ENCODE results near the gene MAF. TPM values are rescaled to one million over a fixed set of nuclear protein-coding genes. Genes with fewer than 3 reads are reported as not detected.

The MAF gene
- total RNA-seq, 2 experiments from 2014 or later = 36.0 to 36.2 TPM

DNA sequence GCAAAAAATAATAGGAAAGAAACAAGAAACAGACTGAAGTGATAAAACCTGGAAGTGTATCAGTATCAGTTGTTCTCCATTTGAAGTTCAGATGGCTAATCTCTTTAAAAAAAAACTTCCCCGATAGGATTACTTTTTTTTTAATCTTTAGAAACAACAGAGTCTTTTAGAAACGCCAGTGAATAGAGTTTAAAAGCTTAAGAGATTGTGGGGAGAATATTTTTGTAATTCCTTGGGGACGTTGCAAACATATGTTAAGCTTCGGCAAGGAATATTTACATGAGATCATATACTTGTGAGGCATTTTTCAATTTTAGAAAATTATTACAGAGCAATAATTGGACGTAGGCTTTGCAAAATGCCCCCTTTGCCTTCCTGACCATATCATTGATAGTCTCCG, 13.2 kb downstream of the MAF start:
- Histone ChIP-seq H3K9me3 (ENCODE audit: control insufficient read depth in 1 of 2, insufficient read depth in 1 of 2, low read length in 2 of 2) (no peaks in the 10 kb centered on the region), H3K36me3 (ENCODE audit: insufficient read depth, low read length) (no peaks in the 10 kb centered on the region), H3K4me1 (ENCODE audit: insufficient read depth, low read length) (peaks cover 16% of the 10 kb centered on the region), H3K4me3 (ENCODE audit: low read length) (no peak overlapping the region), H3K27ac (ENCODE audit: low read depth in 1 of 2, low read length in 2 of 2) (no peak overlapping the region), H3K27me3 (ENCODE audit: control insufficient read depth in 1 of 2, insufficient read depth in 2 of 2, low read length in 2 of 2) (peaks cover 3 to 11% of the 10 kb centered on the region in 2 experiments)
- intact Hi-C loops (cut with DNase I, micrococcal nuclease) = no loop called here
- H3K27me3 Mint-ChIP-seq = peaks cover 15% of the 10 kb centered on the region
- no peak overlapping the region for H3K27ac Mint-ChIP-seq
- ATAC-seq (ENCODE audit: poor library complexity) (no peak), DNase-seq (no peak)
- H3K4me3 Mint-ChIP-seq = no peak overlapping the region
- ChIA-PET POLR2A (no interaction called here), CTCF (interaction anchor here (1.4 kb wide), 1 partner anchor 15 kb away, joined by 3 read pairs; no protein-coding TSS in a partner anchor)
- H3K9me3 Mint-ChIP-seq = no peaks in the 10 kb centered on the region
- H3K36me3 Mint-ChIP-seq (ENCODE audit: low read depth) = no peaks in the 10 kb centered on the region
- TF ChIP-seq, protein P1, sequence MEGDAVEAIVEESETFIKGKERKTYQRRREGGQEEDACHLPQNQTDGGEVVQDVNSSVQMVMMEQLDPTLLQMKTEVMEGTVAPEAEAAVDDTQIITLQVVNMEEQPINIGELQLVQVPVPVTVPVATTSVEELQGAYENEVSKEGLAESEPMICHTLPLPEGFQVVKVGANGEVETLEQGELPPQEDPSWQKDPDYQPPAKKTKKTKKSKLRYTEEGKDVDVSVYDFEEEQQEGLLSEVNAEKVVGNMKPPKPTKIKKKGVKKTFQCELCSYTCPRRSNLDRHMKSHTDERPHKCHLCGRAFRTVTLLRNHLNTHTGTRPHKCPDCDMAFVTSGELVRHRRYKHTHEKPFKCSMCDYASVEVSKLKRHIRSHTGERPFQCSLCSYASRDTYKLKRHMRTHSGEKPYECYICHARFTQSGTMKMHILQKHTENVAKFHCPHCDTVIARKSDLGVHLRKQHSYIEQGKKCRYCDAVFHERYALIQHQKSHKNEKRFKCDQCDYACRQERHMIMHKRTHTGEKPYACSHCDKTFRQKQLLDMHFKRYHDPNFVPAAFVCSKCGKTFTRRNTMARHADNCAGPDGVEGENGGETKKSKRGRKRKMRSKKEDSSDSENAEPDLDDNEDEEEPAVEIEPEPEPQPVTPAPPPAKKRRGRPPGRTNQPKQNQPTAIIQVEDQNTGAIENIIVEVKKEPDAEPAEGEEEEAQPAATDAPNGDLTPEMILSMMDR (IDR thresholded peaks at IDR 0.05) = no peak
- peaks cover 19% of the 10 kb centered on the region for H3K4me1 Mint-ChIP-seq (ENCODE audit: low read depth)

DNA sequence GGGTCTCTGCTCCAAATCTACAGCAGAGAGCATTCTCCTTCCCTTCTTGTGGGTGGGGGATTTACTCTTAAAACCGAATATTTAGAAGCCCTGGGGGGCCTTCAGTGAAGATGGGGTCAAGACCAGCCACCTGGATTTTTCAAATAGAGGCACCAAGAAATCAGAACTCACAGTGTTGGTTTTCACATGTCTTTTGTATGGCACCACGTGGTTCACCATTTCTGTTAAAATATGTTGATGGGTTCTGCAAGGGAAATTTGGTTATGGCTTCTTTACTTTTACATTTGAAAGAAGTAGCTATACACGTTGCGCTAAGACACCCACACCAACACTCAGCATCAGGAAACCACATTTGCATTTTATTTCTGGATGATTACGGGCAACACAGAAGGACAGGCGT, 17.7 kb downstream of the MAF start:
- H3K4me1 Mint-ChIP-seq (ENCODE audit: low read depth) = no peaks in the 10 kb centered on the region
- H3K9me3 Mint-ChIP-seq = no peaks in the 10 kb centered on the region
- H3K4me3 ChIP-seq (ENCODE audit: low read length) = no peak overlapping the region
- ChIA-PET CTCF (interaction anchor here (1.1 kb wide), 1 partner anchor 20 kb away, joined by 3 read pairs; no protein-coding TSS in a partner anchor), POLR2A (no interaction called here)
- no peaks in the 10 kb centered on the region for H3K36me3 Mint-ChIP-seq (ENCODE audit: low read depth)
- peaks cover 14% of the 10 kb centered on the region for H3K27me3 Mint-ChIP-seq
- H3K27ac Mint-ChIP-seq = no peak overlapping the region
- TF ChIP-seq, protein P1 (IDR thresholded peaks at IDR 0.05) = no peak
- H3K4me3 Mint-ChIP-seq = no peak overlapping the region
- H3K27ac ChIP-seq (ENCODE audit: low read depth in 1 of 2, low read length in 2 of 2) = no peak overlapping the region
- intact Hi-C loops (cut with DNase I, micrococcal nuclease) = no loop called here
- H3K4me1 ChIP-seq (ENCODE audit: insufficient read depth, low read length) = no peaks in the 10 kb centered on the region
- ATAC-seq (ENCODE audit: poor library complexity) (no peak), DNase-seq (no peak)
- no peaks in the 10 kb centered on the region for H3K9me3 ChIP-seq (ENCODE audit: control insufficient read depth in 1 of 2, insufficient read depth in 1 of 2, low read length in 2 of 2)
- H3K27me3 ChIP-seq (ENCODE audit: control insufficient read depth in 1 of 2, insufficient read depth in 2 of 2, low read length in 2 of 2) = peaks cover 0 to 5% of the 10 kb centered on the region in 2 experiments
- no peaks in the 10 kb centered on the region for H3K36me3 ChIP-seq (ENCODE audit: insufficient read depth, low read length)

DNA sequence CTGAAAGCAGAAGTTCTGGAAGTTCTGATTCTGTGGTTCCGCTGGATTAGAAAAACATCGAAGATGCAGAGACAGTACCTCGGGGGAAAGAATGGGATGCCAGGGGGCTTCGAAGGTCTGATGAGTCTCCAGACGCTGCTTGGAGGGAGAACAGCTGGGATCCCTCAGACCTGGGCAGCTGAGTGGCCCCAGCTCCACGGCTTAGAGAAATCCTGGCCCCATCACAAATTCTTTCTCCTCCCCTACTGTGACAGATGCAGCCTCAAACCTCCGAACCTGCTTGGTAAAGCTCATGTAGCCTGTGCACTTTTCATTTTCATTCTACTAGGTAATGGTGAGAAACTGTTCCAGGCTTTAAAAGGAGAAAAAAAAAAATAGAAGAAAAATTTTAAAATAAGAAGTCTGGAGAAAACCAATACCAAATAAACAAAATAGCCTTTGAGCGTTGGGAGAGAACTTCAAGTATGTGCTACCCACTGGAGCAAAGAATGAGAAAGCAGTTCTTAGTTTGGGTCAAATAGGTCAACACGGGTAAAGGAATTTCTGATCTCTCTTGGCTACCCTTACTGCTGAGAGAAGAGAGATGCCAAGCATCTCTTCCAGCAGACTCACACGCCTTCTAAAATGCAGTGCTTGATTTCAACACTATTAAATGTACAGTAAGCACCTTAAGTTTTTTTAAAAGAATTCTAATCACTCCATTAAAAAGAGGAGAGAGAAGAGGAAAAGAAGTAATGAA, 19.9 kb downstream of the MAF start:
- POLR2A ChIA-PET = no interaction called here
- DNase-seq = no peak
- no peaks in the 10 kb centered on the region for H3K4me1 Mint-ChIP-seq (ENCODE audit: low read depth)
- no peak for ATAC-seq (ENCODE audit: poor library complexity)
- Histone ChIP-seq H3K36me3 (ENCODE audit: insufficient read depth, low read length) (no peaks in the 10 kb centered on the region), H3K4me1 (ENCODE audit: insufficient read depth, low read length) (no peaks in the 10 kb centered on the region), H3K9me3 (ENCODE audit: control insufficient read depth in 1 of 2, insufficient read depth in 1 of 2, low read length in 2 of 2) (no peaks in the 10 kb centered on the region), H3K4me3 (ENCODE audit: low read length) (no peak overlapping the region), H3K27me3 (ENCODE audit: control insufficient read depth in 1 of 2, insufficient read depth in 2 of 2, low read length in 2 of 2) (peaks cover 0 to 5% of the 10 kb centered on the region in 2 experiments), H3K27ac (ENCODE audit: low read depth in 1 of 2, low read length in 2 of 2) (no peak overlapping the region)
- TF ChIP-seq, protein P1 (IDR thresholded peaks at IDR 0.05) = no peak
- intact Hi-C loops (cut with DNase I, micrococcal nuclease) = no loop called here
- H3K4me3 Mint-ChIP-seq = no peak overlapping the region
- no peaks in the 10 kb centered on the region for H3K36me3 Mint-ChIP-seq (ENCODE audit: low read depth)
- H3K9me3 Mint-ChIP-seq = no peaks in the 10 kb centered on the region
- CTCF ChIA-PET = no interaction called here
- peaks cover 24% of the 10 kb centered on the region for H3K27me3 Mint-ChIP-seq
- H3K27ac Mint-ChIP-seq = no peak overlapping the region

Data from CD4-positive, alpha-beta T cell (primary cell).